SU-DHL-6 (cell line): ENCODE measurements around the gene STX16.

ENCODE experiments used
- H2AFZ ChIP-seq: fragments of 200-600 bp; sonication (generic); 2 replicates; pipeline ENCODE4 v1.6.1; 2014; ENCODE audit warnings: low read depth, mild to moderate bottlenecking, moderate library complexity, mixed read lengths, antibody characterized with exemption, low read length; ENCODE audit not compliant: severe bottlenecking
- H3F3A ChIP-seq: fragments of 200-600 bp; shearing (Covaris generic); 2 replicates; pipeline ENCODE4 v1.6.0; 2016; ENCODE audit warnings: antibody characterized with exemption, mild to moderate bottlenecking; ENCODE audit not compliant: insufficient read depth
- H3K27ac ChIP-seq: fragments of 200-600 bp; sonication (generic); 2 replicates; pipeline ENCODE4 v1.5.1; 2016; ENCODE audit warnings: low read depth, mild to moderate bottlenecking, low read length, moderate library complexity, mixed read lengths
- H3K27me3 ChIP-seq: fragments of 200-600 bp; sonication (generic), shearing (Covaris generic); 2 replicates; pipeline ENCODE4 v1.6.0; 2014; ENCODE audit warnings: mild to moderate bottlenecking, low read length
- H3K36me3 ChIP-seq: fragments of 200-600 bp; sonication (generic); 2 replicates; pipeline ENCODE4 v1.6.1; 2014; ENCODE audit warnings: mild to moderate bottlenecking, low read length, mixed read lengths
- H3K4me2 ChIP-seq: fragments of 300-600, 200-600 bp; shearing (Covaris generic), sonication (generic); 2 replicates; pipeline ENCODE4 v1.6.0; 2014; ENCODE audit warnings: low read length, low read depth, mild to moderate bottlenecking; ENCODE audit not compliant: poor library complexity, severe bottlenecking
- H3K4me3 ChIP-seq: fragments of 200-600 bp; sonication (generic); 2 replicates; pipeline ENCODE4 v1.5.1; 2014; ENCODE audit warnings: antibody characterized with exemption, low read length, mild to moderate bottlenecking, mixed read lengths; ENCODE audit not compliant: insufficient read depth, poor library complexity, severe bottlenecking
- H3K79me2 ChIP-seq: fragments of 200-600 bp; sonication (generic); 2 replicates; pipeline ENCODE4 v1.6.1; 2014; ENCODE audit warnings: mild to moderate bottlenecking, low read length, moderate library complexity; ENCODE audit not compliant: insufficient read depth
- H3K9ac ChIP-seq: fragments of 200-600 bp; sonication (generic); 2 replicates; pipeline ENCODE4 v1.7.0; 2014; ENCODE audit warnings: mild to moderate bottlenecking, low read length
- H3K9me2 ChIP-seq: fragments of 200-600 bp; sonication (generic); replicated peaks from 2 replicates; pipeline ENCODE4 v1.6.1; 2014; ENCODE audit warnings: low read length; ENCODE audit not compliant: insufficient read depth
- H3K9me3 ChIP-seq: fragments of 200-600 bp; sonication (generic); 2 replicates; pipeline ENCODE4 v1.6.1; 2014; ENCODE audit warnings: low read length, mixed read lengths; ENCODE audit not compliant: insufficient read depth
- H4K20me1 ChIP-seq: fragments of 200-600 bp; sonication (generic); 2 replicates; pipeline ENCODE4 v1.6.1; 2014; ENCODE audit warnings: low read depth, mild to moderate bottlenecking, antibody characterized with exemption, low read length, moderate library complexity, mixed read lengths
- EZH2phosphoT487 ChIP-seq: fragments of 200-600 bp; sonication (generic), shearing (Covaris generic); conservative IDR thresholded peaks from 2 replicates; pipeline ENCODE4 v1.6.1; 2018; ENCODE audit warnings: mild to moderate bottlenecking, antibody characterized with exemption, low read length, moderate library complexity, mixed read lengths
- TF ChIP-seq, protein P1 (sequence below): fragments of 200-600 bp; sonication (generic); IDR thresholded peaks from one replicate; pipeline ENCODE4 v1.5.1; 2017; ENCODE audit warnings: antibody characterized with exemption, mild to moderate bottlenecking, low read length, moderate library complexity; ENCODE audit not compliant: insufficient read depth, poor library complexity, severe bottlenecking

The STX16 gene

DNA sequence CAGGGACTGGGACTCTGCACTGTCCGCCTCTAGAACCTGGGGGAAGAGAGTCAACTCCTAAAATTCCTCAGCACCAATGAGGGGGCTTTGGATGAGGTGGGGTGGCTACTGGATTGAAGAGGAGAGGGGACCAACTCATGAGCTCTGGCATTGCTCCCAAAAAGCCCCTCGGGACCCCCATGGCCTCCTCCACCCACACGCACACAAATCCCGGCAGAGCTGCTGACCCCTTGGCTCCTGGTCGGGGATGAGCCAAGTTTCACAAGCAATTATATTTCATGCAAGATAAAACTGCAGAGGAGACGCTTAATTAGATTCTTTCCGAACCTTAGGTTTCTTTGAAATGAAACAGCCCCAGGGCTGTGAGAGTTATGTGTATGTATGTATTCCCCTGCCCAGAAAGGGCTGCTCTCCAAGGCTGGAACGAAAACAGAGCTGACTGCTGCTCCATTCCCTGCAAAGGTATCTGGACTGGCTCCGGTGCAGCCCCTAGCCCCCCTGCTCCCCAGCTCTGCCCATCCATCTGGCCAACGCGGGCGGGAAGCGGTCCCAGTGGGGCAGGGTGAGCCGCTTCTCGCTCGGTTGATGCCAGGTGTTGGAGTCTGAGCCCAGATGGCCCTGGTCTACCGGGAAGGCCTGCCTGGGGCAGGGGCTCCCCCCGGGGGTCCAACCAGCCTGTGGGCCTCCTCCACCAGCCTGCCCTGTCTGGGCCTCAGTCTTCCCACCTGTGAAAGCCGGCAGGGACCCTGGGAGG lies 46.8 kb upstream of the STX16 start:
- Histone ChIP-seq H3K27me3 (no peaks in the 10 kb centered on the region), H3K9me2 (no peaks in the 10 kb centered on the region), H4K20me1 (no peaks in the 10 kb centered on the region), H3K4me3 (no peak overlapping the region), H3K9me3 (no peaks in the 10 kb centered on the region), H2AFZ (no peak overlapping the region), H3K4me2 (no peak overlapping the region), H3K9ac (no peak overlapping the region), H3K36me3 (no peaks in the 10 kb centered on the region), H3K79me2 (no peaks in the 10 kb centered on the region), H3K27ac (no peak overlapping the region), H3F3A (no peaks in the 10 kb centered on the region)
- TF ChIP-seq, protein P1, sequence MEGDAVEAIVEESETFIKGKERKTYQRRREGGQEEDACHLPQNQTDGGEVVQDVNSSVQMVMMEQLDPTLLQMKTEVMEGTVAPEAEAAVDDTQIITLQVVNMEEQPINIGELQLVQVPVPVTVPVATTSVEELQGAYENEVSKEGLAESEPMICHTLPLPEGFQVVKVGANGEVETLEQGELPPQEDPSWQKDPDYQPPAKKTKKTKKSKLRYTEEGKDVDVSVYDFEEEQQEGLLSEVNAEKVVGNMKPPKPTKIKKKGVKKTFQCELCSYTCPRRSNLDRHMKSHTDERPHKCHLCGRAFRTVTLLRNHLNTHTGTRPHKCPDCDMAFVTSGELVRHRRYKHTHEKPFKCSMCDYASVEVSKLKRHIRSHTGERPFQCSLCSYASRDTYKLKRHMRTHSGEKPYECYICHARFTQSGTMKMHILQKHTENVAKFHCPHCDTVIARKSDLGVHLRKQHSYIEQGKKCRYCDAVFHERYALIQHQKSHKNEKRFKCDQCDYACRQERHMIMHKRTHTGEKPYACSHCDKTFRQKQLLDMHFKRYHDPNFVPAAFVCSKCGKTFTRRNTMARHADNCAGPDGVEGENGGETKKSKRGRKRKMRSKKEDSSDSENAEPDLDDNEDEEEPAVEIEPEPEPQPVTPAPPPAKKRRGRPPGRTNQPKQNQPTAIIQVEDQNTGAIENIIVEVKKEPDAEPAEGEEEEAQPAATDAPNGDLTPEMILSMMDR: no peak
- TF ChIP-seq EZH2phosphoT487: no peak

DNA sequence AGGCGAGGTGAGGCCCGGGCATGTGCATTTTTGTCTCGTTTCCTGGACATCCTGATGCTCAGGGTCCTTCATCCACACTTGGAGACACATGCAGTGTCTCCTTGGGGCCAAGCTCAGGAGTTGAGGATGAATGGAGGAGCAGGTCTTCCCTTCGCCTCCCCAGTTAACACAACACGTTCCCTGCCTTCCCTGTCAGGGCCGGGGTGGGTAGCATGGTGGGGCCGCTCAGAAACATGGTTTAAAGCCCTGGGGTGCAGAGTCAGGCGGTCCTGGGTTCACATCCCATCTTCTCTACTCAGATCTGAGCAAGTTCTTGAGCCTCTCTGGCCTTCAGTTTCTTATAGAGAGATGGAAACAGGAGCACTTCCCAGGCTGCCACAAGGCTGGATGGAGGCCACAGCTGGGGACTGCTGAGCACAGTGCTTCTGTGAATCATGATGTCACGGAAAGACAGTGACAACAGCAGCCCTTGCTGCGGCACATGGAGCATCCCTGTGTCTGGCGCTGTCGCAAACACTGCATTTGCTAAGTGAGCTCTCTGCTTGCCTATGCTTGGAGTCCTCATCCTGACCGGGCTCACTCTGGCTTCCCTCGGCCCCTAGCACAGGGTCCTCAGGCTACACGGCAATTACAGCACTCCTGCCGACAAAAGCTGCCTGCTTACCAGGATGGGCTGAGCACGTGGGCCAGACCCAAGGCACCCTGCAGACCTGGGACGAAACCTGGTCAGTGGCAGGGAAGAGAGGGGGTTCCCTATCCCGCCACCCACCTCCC lies 45.6 kb upstream of the STX16 start:
- TF ChIP-seq, protein P1: no peak
- TF ChIP-seq EZH2phosphoT487: no peak
- no peaks in the 10 kb centered on the region for H4K20me1 ChIP-seq
- H3K36me3 ChIP-seq: no peaks in the 10 kb centered on the region
- H3K27ac ChIP-seq: no peak overlapping the region
- H3K4me2 ChIP-seq: no peak overlapping the region
- no peak overlapping the region for H3K4me3 ChIP-seq
- H3K27me3 ChIP-seq: no peaks in the 10 kb centered on the region
- no peak overlapping the region for H2AFZ ChIP-seq
- H3K9me3 ChIP-seq: no peaks in the 10 kb centered on the region
- no peak overlapping the region for H3K9ac ChIP-seq
- no peaks in the 10 kb centered on the region for H3K79me2 ChIP-seq
- no peaks in the 10 kb centered on the region for H3F3A ChIP-seq
- no peaks in the 10 kb centered on the region for H3K9me2 ChIP-seq

DNA sequence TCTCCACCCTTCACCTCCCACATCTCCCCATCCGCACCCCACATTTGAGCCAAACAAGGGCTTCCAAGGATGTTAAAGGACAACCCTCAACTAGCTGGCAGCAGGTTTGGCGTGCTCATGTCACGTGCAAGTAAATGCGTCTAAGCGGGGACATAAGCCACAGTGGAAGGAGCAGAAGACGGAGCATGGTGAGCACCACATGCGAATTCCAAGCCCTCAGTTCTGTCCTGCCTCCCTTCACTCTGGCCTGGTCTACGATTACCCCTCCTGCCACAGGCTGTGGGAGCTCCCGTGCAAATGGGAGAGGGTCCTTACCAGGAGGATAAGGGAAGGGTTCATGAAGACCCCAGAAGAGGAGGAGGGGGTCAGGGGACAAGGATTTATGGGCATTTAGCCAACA lies 44.9 kb upstream of the STX16 start:
- H3F3A ChIP-seq: no peaks in the 10 kb centered on the region
- no peak overlapping the region for H3K27ac ChIP-seq
- no peaks in the 10 kb centered on the region for H3K79me2 ChIP-seq
- no peak overlapping the region for H3K9ac ChIP-seq
- H3K27me3 ChIP-seq: no peaks in the 10 kb centered on the region
- H4K20me1 ChIP-seq: no peaks in the 10 kb centered on the region
- no peak overlapping the region for H3K4me3 ChIP-seq
- no peak overlapping the region for H2AFZ ChIP-seq
- no peaks in the 10 kb centered on the region for H3K9me3 ChIP-seq
- TF ChIP-seq, protein P1: no peak
- TF ChIP-seq EZH2phosphoT487: no peak
- H3K36me3 ChIP-seq: no peaks in the 10 kb centered on the region
- H3K9me2 ChIP-seq: no peaks in the 10 kb centered on the region
- no peak overlapping the region for H3K4me2 ChIP-seq
